GM19238 (cell line): Measurements from ENCODE around the gene SLFN14.
"Not testable (repeated sequence)": the region's sequence is repeated elsewhere in the genome, so short reads cannot be mapped to it uniquely, and the experiment has no call there.

ENCODE experiments used
- DNase-seq: peaks from one replicate; pipeline ENCODE4 v3.0.0; 2011; ENCODE audit warnings: low spot score; ENCODE audit not compliant: insufficient read length

The SLFN14 gene

DNA sequence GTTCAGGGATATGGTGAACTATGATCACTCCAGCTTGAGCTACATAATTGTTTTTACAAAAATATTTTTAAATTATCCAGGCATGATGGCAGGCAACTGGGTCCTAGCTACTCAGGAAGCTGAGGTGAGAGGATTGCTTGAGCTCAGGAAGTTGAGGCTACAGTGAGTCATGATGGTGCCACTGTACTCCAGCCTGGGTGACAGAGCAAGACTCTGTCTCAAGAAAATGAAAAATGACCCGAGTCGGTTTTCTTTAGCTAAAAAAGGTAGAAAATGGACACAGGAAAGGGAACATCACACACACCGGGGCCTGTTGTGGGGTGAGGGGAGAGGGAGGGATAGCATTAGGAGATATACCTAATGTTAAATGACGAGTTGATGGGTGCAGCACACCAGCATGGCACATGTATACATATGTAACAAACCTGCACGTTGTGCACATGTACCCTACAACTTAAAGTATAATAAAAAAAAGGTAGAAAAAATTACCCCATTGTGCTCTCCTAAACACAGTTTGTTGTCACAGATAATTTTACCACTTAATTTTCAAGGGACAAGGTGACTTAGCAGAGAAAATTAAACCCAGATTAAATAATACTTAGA is 38.9 kb downstream of the SLFN14 start:
- not testable (repeated sequence) for DNase-seq

DNA sequence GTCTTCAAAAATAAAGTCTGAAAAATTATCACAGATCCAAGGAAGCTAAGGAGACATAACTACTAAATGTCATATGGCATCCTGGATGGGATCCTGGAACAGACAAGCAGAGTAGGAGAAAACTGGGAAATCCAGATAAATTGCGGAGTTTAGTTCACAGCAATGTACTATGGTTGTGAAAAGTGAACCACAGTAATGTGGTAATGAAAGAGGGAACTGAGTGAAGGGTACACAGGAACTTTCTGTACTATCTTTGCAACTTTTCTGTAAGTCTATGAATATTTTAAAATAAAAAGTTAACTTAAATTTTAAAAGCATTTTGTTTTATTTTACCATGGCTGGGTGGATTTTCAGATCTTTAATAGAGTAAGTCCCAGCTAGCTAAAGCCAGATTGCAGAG is 39.5 kb downstream of the SLFN14 start:
- no peak for DNase-seq

DNA sequence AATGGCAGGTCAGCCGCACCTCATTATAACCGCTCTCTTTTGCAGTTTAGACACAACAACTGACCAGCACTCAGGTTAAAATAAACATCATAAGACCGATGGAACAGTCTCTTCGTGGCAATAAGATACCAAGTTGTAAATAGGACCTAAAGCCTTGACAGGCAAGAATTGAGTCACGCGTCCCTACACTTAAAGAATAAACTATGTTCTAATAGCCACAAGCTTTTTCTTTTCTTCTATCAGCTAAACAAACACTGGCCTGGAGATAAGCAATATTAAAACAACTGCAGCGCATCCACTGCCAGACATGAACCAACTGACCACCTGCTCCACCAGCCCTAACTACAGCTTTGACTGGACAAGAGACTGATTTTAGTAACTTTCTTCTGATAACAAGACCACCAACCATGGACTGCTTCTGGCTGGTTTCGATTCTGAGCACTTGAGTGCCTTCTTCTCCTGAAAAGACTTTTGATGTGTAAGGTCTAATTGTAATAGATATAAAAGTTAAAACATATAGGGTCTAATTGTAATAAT is 40.6 kb downstream of the SLFN14 start:
- DNase-seq, result no peak

DNA sequence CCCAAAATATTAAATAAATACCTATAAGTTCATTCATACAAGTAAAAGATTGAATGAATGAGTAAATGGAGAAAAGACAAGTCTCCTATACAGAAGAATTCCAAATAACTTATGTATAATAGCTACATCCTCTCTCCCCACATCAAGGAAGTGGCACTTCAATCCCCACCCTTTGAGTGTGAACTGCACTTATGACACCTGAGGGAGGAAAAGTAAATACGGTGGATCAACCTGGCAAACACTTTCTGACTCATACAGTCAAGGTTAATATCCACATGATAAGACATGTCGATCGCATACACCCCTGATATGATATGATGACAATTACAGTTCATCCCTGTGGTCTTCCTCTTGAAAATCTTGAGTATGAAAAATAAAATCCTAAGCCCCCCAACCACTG is 41.2 kb downstream of the SLFN14 start:
- DNase-seq, result no peak

DNA sequence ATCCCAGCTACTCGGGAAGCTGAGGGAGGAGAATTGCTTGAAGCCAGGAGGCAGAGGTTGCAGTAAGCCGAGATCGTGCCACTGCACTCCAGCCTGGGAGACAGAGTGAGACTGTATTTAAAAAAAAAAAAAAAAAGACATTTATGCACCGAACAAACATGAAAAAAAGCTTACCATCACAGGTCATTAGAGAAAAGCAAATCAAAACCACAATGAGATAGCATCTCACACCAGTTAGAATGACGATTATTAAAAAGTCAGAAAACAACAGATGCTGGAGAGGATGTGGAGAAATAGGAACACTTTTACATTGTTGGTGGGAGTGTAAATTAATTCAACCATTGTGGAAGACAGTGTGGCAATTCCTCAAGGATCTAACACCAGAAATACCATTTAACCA is 42.2 kb downstream of the SLFN14 start:
- not testable (repeated sequence) for DNase-seq

DNA sequence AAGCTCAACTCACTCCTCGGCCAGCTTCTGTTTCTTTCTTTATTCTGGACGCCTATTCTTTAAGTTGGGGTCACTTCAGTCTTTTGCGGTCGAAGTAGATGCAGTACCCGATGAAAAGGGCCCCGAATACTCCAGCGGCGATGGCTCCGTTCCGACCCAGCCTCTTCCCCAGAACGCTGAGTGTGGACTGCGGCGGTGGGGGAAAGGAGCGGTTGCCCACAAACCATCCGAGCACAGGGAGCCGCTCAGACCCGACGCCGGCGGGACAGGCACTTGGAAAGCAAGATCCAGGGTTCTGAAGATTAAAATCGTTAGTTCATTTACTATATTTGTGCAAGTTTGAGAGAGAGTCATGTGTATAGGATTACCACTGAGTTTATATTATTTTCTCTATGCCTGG is 45.6 kb downstream of the SLFN14 start:
- DNase-seq, result no peak

DNA sequence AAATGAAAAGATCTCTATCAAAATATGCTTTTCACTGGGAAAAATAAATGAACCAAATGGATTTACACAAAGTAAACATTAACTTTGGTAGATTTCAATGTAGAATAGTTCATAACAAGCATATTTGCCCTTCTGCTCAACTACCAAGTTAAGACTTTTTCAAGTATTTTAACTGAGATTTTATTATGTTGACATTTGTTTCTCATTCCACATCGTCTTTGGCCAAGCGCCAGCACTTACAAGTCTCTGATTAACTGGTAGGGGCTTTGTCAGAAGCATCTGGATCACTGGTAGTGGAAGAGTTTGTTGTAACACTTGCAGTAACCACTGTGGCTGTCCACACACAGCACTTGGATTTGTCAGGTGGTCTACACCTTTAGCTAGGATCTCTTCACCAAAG is 46.1 kb downstream of the SLFN14 start:
- no peak for DNase-seq
